Ammon's horn (tissue), 1 donor: ENCODE measurements around the gene MRPL20.
A peak's percentile ranks its signal among the peaks of the same experiment; 100 is the strongest.
"Not testable (repeated sequence)": the region's sequence is repeated elsewhere in the genome, so short reads cannot be mapped to it uniquely, and the experiment has no call there.

Experiments used
- DNase-seq: peaks from one replicate; pipeline ENCODE4 v3.0.0-alpha.2; 2016; ENCODE audit warnings: low spot score

MRPL20 gene

GRCh38 chr1:1425753-1426495 lies 18.8 kb upstream of the MRPL20 start:
- peak; percentile 89 for DNase-seq

- DNase-seq = no peak
Measured at GRCh38 chr1:1425426-1425752, 18.3 kb upstream of the MRPL20 start.

GRCh38 chr1:1424707-1425106 lies 17.6 kb upstream of the MRPL20 start:
- no peak for DNase-seq

GRCh38 chr1:1423245-1423597 lies 16.1 kb upstream of the MRPL20 start:
- no peak for DNase-seq

GRCh38 chr1:1422465-1423244 lies 15.6 kb upstream of the MRPL20 start:
- DNase-seq = no peak

GRCh38 chr1:1421907-1422464 lies 14.9 kb upstream of the MRPL20 start:
- DNase-seq = no peak

- DNase-seq = peak; percentile 72
Measured at GRCh38 chr1:1421147-1421906, 14.2 kb upstream of the MRPL20 start, which contains the start of gene ANKRD65. Gene ANKRD65, minus strand, starts transcription at chr1:1421276. Its CDS starts 271 bp downstream, at chr1:1421005.

GRCh38 chr1:1420654-1421141 lies 13.6 kb upstream of the MRPL20 start:
- no peak for DNase-seq

- DNase-seq = no peak
Measured at GRCh38 chr1:1419813-1420653, 12.9 kb upstream of the MRPL20 start.

GRCh38 chr1:1419363-1419812 lies 12.3 kb upstream of the MRPL20 start:
- no peak for DNase-seq

GRCh38 chr1:1418464-1419362 lies 11.6 kb upstream of the MRPL20 start:
- DNase-seq = no peak

- DNase-seq = not testable (repeated sequence)
Measured at GRCh38 chr1:1417825-1418463, 10.9 kb upstream of the MRPL20 start.

- DNase-seq = not testable (repeated sequence)
Measured at GRCh38 chr1:1417396-1417795, 10.3 kb upstream of the MRPL20 start.

- DNase-seq = no peak
Measured at GRCh38 chr1:1415751-1416150, 8.7 kb upstream of the MRPL20 start.

- DNase-seq = not testable (repeated sequence)
Measured at GRCh38 chr1:1412311-1412902, 5.3 kb upstream of the MRPL20 start.

- DNase-seq = no peak
Measured at GRCh38 chr1:1411626-1412025, 4.5 kb upstream of the MRPL20 start.

- not testable (repeated sequence) for DNase-seq
Measured at GRCh38 chr1:1410238-1410637, 3.1 kb upstream of the MRPL20 start.

- DNase-seq = no peak
Measured at GRCh38 chr1:1407636-1408318, 684 bp upstream of the MRPL20 start.
